Upper lobe of left lung (tissue), 4 donors: ENCODE measurements around the gene CACNA1A.

Experiments
- CTCF ChIP-seq, 6 experiments: fragments of 450-650 bp in 4 of 6; fragments of 200-600 bp in 2 of 6; sonication (generic) in 2 of 6; IDR thresholded peaks; one replicate each; pipeline ENCODE4 v1.5.1; 2016 to 2019; ENCODE audit warnings: antibody characterized with exemption in 6 of 6
- EP300 ChIP-seq, 4 donors: sonication (generic); formaldehyde crosslinking; IDR thresholded peaks; one replicate each; pipeline ENCODE4 v1.5.1; 2017; ENCODE audit warnings: antibody characterized with exemption in 4 of 4, control low read depth in 2 of 4
- POLR2A ChIP-seq, 4 donors: fragments of 450-650 bp; IDR thresholded peaks; one replicate each; pipeline ENCODE4 v1.5.1; 2016 to 2017; ENCODE audit warnings: antibody characterized with exemption in 4 of 4, mild to moderate bottlenecking in 2 of 4
- POLR2AphosphoS5 ChIP-seq, 2 donors: sonication (generic); formaldehyde crosslinking; IDR thresholded peaks; one replicate each; pipeline ENCODE4 v1.5.1; 2017; ENCODE audit warnings: antibody characterized with exemption in 2 of 2

GRCh38 chr19:13231663-13232062, 274.6 kb downstream of the CACNA1A start:
- TF ChIP-seq CTCF (IDR thresholded peaks at IDR 0.05) (no peak), POLR2A (IDR thresholded peaks at IDR 0.05) (no peak), EP300 (IDR thresholded peaks at IDR 0.05) (no peak), POLR2AphosphoS5 (IDR thresholded peaks at IDR 0.05) (no peak)
